ENCODE results near the gene UXS1. TPM values are rescaled to one million over a fixed set of nuclear protein-coding genes. Genes with fewer than 3 reads are reported as not detected.

Gene UXS1
- total RNA-seq, 1 donor = 24.0 TPM

GRCh38 chr2:106161938-106162820 is 31.9 kb downstream of the UXS1 start:
- H3K4me3 ChIP-seq (ENCODE audit: low read depth, low read length) = no peak overlapping the region
- DNase-seq (ENCODE audit: low read depth) = peak; percentile 36
- no peak for TF ChIP-seq CTCF (IDR thresholded peaks at IDR 0.05; ENCODE audit: insufficient read depth, low read length)

GRCh38 chr2:106161341-106161740 is 32.8 kb downstream of the UXS1 start:
- no peak overlapping the region for H3K4me3 ChIP-seq (ENCODE audit: low read depth, low read length)
- no peak for DNase-seq (ENCODE audit: low read depth)
- TF ChIP-seq CTCF (IDR thresholded peaks at IDR 0.05; ENCODE audit: insufficient read depth, low read length) = no peak

- TF ChIP-seq CTCF (IDR thresholded peaks at IDR 0.05; ENCODE audit: insufficient read depth, low read length) = no peak
- no peak for DNase-seq (ENCODE audit: low read depth)
- H3K4me3 ChIP-seq (ENCODE audit: low read depth, low read length) = no peak overlapping the region
Measured at GRCh38 chr2:106160786-106161261, 33.3 kb downstream of the UXS1 start.

GRCh38 chr2:106159866-106160785 is 34.0 kb downstream of the UXS1 start:
- no peak overlapping the region for H3K4me3 ChIP-seq (ENCODE audit: low read depth, low read length)
- DNase-seq (ENCODE audit: low read depth) = no peak
- TF ChIP-seq CTCF (IDR thresholded peaks at IDR 0.05; ENCODE audit: insufficient read depth, low read length) = no peak

GRCh38 chr2:106158871-106159270 is 35.2 kb downstream of the UXS1 start:
- DNase-seq (ENCODE audit: low read depth) = no peak
- no peak overlapping the region for H3K4me3 ChIP-seq (ENCODE audit: low read depth, low read length)
- no peak for TF ChIP-seq CTCF (IDR thresholded peaks at IDR 0.05; ENCODE audit: insufficient read depth, low read length)

GRCh38 chr2:106158131-106158530 is 36.0 kb downstream of the UXS1 start:
- no peak for DNase-seq (ENCODE audit: low read depth)
- TF ChIP-seq CTCF (IDR thresholded peaks at IDR 0.05; ENCODE audit: insufficient read depth, low read length) = no peak
- H3K4me3 ChIP-seq (ENCODE audit: low read depth, low read length) = no peak overlapping the region

All from fibroblast of the aortic adventitia (primary cell).